ENCODE measurements around the gene PARN.
"Not testable (repeated sequence)": the region's sequence is repeated elsewhere in the genome, so short reads cannot be mapped to it uniquely, and the experiment has no call there.

Gene PARN

DNA sequence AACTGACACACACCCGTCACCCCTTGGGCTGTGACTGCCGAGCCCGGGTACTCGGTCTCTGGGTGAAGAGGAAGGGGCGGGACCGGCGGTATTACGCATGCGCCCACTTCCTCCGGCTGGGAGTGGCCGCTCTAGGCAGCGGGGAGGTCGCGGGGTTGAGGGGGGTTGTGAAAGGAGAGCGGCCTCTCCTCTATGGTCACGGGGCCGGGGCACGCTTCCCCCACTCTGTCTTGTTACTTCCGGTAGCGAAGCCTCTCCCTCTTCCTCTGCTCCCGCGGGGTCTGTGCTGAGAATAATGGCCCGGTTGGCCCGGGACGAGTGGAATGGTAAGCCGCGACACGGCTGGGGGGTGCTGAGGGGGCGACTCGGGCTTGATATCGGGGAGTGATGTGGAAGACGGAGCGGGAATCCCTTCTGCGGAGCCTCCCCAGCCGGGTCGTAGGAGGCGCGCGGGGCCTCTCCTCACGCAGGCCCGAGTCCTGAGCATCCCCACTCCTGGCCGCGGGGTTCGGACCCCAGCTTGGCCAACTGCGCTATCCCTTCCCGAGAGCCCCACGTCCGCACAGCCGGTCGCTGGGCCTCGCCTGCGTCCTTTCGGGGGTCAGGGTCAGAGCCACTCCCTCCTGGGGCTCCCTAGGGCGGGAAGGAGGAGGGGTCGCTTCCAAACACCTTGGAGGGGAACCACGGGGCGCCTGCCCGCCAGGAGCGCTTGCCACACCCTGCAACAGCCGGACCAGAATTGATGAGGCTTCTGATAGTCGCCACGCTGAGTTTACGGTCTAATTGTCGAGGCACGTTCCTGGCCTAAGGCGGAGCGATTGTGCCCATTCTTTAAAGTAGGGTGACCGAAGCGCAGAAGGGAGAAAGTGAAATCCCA is 2.9 kb upstream of the PARN start, which contains the start of gene BFAR:
TSS of gene BFAR (plus strand) at position 259 of the 877 bp plus-strand sequence. CDS start 11,396 bp downstream, outside the sequence.
- DNase-seq (ENCODE audit: low spot score), result peak; percentile 98

DNA sequence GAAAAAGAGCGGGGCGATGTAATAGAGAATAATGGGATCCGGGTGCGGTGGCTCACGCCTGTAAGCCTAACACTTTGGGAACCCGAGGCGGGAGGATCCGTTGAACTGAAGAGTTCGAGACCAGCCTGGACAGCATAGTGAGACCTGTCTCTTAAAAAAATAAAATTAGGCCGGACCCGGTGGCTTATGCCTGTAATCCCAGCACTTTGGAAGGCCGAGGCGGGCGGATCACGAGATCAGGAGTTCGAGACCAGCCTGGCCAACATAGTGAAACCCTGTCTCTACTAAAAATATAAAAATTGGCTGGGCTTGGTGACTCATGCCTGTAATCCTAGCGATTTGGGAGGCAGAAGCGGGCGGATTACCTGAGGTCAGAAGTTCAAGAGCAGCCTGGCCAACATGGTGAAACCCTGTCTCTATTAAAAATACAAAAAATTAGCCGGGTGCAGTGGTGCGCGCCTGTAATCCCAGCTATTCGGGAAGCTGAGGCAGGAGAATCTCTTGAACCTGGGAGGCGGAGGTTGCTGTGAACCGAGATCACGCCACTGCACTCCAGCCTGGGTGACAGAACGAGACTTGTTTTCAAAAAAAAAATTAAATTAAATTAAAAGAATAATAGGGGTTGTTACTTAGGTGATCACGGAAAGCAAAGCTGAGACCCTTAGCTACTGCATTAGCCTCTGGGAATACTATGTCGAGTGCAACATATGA is 715 bp upstream of the PARN start:
- DNase-seq (ENCODE audit: low spot score), result not testable (repeated sequence)

DNA sequence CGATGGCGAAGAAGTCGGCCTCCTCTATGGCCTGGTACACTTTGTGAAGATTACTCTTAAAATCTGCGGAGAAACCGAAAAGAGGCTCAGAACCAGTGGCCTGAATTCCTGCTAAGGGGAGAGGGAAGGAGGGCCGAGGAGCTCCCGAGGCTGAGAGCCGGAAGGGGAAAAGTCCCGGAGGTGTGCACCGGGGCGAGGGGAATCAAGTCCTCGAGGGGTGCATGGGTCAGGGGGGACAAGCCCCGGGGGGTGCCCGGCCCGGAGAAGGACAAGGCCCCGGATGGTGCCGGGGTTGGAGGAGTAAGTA is 495 bp downstream of the PARN start:
- DNase-seq (ENCODE audit: low spot score), result no peak

DNA sequence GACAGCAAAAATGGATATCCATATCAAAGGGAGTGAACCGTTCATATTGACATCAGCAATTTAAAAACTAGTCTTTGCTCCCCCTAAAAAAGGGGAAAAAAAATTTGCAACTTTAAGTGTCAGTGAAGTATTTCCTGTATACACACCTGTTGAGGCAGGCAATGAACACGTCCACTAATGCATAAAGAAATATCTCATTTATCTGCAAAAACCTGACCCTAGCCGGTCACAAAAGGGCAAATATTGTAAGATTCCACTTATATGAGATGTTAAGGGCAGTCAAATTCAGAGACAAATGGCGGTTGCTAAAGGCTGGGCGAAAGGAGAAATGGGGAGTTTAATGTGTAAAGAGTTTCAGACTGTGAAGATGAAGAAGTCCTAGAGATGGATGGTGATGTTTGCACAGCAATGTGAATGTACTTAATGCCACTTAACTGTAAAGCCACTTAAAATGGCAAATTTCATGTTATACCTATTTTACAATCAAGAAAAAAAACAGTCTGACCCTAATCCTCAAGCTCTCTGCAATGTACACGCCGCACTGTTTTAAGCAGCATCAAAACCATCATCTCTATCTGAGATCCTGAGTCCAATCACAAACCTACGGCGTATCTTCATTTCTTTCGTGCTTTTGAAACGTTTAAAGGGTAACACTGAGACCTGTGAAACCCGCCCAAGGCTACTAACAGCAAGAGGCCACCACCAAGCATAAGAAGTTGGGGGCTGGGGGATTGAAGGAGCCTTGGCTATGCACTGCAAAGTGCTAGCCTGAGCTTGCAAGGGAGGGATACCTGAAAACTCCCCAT is 1.1 kb downstream of the PARN start:
- DNase-seq (ENCODE audit: low spot score), result no peak

DNA sequence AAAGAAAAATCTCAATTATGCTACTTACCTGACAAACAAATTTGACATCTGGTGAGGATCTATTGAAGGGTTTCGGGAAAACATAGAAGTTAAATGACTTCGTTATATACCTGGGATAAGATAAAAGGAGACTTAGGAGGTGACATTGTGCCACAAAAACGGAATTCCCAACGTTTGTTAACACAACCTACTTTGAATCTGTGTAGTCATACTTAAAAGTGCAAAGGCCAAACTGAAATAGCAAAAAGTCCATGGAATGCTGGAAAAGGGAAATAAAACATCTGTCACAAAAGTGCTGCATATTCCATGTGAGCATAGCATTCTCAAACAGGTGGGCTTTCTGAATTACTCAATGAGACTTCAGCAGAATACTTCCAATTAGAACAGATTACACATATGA is 3.0 kb downstream of the PARN start:
- DNase-seq (ENCODE audit: low spot score), result no peak

DNA sequence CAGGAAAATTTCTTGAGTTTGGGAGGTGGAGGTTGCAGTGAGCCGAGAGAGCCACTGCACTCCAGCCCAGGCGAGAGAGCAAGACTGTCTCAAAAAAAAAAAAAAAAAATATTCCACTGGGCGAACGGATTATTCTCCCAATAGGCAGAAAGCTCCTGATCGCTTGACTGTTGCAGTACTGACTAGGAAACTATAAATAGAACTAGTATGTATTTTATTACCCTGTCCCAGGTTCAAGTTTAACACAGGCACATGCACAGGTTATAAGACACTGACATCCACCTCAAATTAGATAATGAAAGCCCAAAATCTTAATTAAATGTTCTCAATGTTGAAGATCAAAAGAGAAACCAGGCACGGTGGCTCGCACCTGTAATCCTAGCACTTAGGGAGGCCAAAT is 11.5 kb downstream of the PARN start:
- DNase-seq (ENCODE audit: low spot score), result no peak

DNA sequence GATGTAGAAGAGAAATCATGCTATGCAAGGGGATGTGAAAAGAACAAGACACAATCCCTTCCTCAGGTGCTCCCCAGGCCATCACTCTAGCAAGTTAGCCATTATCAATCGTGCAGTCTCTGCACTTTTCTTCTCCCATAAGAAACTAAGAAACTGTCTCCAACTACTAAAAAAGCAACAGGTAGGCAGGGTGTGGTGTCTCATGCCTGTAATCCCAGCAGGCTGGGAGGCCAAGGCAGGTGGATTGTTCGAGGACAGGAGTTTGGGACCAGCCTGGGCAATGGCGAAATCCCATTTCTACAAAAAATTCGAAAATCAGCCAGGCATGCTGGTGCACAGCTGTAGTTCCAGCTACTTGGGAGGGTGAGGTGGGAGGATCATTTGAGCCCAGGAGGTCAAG is 13.8 kb downstream of the PARN start:
- DNase-seq (ENCODE audit: low spot score), result no peak

DNA sequence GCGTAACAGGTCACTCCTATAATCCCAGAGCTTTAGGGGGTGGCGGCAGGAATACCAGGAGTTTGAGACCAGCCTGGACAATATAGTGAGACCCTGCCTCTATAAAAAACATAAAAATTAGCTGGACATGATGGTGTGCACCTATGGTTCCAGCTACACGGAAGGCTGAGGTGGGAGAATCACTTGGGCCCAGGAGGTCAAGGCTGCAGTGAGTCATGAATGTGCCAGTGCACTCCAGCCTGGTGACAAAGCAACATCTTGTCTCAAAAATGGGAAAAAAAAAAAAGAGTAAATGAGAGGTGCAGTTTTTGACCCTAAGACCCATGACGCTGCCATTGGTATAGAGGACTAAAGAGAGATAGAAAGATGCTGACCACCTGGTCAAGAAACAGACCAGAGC is 16.1 kb downstream of the PARN start:
- DNase-seq (ENCODE audit: low spot score), result no peak

DNA sequence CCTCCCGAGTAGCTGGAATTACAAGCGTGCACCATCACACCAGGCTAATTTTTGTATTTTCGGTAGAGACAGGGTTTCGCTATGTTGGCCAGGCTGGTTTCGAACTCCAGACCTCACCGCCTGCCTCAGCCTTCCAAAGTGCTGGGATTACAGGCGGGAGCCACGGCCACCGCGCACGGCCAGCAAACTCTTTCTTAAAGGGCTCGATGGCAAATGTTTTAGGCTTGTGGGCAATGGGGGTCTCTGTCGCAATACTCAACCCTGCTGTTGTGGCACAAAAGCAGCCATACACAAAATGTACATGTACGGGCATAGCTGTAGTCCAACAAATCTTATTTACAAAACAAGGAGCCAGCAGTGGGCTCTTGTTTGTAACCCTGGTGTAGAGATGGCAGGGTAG is 18.4 kb downstream of the PARN start:
- no peak for DNase-seq (ENCODE audit: low spot score)

DNA sequence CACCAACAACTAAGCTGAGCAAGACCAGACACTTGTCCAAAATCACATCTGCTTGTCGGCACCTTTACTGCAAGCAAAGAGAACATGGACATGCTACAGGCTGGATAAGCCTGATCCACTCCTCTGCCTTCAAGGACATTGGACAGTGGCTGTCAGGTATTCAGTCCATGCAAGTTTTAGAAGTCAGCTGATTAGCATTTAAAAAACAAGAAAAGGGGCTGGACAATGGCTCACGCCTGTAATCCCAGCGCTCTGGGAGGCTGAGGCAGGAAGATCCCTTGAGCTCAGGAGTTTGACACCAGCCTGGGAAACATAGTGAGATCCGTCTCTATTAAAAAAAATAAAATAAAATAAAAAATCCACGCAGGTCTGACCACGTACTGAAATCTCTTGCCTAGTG is 20.3 kb downstream of the PARN start:
- no peak for DNase-seq (ENCODE audit: low spot score)

DNA sequence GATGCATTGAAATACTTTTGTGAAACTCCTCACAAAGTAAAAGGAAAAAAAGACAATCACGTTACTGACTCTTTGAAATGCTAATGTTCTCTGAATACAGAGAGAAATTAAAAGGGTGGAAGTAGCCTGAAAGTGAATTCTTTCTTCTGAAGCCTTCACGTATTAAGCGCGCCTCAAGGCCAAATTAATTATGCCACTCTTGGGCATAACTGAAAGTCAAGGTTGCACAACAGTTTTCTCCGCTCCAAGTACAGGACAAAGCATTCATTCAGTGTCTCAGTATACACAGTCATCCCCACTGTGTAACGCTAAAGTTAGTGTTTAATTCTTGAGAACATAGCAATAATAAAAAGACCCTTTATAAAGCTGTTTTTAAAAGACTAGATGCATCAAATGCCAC is 21.5 kb downstream of the PARN start:
- DNase-seq (ENCODE audit: low spot score), result peak; percentile 12

DNA sequence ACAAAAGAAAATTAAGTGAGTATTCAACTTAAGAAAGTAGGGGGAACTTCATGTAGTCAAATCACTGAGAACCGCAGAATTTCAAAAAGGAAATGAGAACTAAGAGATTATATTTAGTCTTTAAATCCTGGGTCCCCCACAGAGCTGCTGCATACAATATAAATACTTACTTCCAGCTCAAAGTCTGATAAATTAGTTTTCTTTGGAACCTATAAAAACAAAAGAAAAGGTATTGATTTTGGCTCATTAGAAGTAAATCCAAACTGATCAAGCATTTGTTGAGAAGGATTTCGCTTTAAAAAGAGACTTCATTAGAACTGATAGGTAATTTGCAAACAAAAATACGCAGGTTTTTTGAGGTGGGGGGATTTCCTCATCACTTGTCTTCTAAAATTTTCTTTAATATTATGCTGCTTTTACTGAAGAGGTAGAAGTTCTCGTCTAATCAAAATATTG is 21.9 kb downstream of the PARN start:
- no peak for DNase-seq (ENCODE audit: low spot score)

DNA sequence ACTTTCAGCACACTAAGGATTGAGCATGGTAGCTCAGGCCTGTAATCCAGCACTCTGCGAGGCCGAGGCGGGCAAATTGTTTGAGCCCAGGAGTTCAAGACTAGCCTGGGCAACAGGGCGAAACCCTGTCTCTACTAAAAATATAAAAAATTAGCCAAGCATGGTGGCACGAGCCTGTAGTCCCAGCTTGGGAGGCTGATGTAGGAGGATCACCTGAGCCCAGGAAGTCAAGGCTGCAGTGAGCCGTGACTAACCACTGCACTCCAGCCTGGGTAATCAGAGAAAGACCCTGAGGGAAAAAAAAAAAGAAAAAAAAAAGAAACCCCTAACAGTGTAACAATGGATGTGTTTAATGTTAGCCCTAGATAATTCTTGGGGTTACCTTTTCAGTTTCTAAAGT is 24.0 kb downstream of the PARN start:
- no peak for DNase-seq (ENCODE audit: low spot score)

DNA sequence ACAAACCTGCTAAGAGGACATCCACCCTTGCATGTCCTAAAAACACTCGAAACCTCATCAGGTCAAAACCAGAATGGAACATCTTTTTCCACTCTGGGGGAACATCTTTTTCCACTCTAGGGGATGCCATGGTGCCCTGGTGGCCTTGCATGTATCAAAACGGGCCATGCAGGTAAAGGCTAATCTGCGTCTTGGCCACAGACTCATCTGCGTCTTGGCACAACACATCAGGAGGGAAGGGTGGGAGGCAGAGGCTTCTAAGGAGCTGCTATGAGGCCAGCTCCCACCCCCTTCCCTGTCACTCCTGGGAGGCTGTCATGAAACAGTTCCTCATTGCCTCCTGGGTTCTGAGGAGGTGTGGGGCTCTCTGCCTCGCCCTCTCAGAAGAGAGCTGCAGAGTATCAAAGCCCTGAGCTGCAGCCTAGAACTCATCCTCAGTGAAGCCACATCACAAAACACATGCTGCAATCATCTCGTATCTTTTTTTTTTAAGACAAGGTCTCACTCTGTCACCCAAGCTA is 27.6 kb downstream of the PARN start:
- no peak for DNase-seq (ENCODE audit: low spot score)

DNA sequence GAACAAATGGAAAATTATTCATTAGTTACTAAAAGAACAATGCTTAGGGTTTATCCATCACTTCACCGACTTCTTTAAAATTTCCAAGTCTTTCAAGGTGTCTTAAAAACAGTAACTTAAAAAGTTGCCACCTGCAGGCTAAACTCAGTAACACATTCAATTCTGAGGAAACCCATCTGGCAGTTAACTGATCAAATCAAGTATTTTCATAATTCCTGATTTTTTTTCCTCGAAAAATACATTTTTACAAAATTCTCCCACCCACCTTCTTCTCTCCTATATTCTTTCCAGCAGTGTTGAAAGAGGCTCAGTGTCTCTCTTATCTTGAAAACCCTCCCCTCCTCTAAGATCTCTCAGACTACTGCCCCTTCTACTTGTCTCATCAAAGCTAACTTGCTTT is 29.9 kb downstream of the PARN start:
- no peak for DNase-seq (ENCODE audit: low spot score)

DNA sequence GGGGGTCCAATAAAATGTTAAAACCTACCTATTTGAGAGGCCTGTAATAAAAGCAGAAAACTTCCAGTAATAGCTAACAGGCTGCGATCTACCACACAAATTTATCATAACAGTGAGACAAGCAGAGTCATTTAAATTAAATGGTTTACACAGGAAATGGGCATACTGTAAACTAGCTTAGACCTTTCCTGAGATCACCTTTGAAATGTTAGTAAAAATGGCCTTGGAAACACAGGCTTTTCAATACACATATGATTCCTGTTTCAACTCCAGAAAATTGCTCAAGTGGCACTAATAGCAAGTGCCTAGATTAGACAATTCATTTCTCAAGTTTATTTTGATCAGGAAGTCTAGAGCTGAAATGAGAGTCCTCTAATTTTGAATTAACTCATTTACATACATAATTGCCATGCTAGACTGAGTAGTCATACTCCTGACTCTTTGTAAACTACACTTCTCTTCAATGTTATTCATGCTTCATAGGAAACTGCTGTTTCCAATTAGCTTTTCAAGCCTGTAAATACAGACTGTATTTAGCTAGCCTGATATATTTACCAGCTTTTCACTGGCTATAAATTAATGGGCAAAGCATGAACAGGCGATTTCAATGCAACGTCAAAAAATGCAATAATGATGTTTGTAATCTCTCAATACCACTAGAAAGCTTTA is 43.3 kb downstream of the PARN start:
- no peak for DNase-seq (ENCODE audit: low spot score)

DNA sequence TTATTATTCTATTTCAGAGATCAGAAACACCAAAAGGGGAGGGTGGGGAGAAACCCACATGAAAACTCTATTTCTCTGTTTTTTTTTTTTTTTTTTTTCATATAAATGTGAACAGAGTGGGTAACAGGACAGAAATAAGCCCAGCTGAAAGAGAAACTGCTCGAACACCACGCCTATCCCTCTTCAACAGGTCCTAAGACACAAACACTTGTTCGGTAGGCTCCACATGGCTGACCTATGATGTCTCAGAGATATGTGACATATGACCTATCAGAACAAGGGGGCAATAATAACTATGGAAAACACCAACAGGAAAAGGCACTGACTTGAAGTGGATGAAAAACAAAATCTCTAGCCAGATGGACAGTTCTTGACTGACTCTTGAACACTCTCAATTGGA is 44.8 kb downstream of the PARN start:
- DNase-seq (ENCODE audit: low spot score), result no peak

DNA sequence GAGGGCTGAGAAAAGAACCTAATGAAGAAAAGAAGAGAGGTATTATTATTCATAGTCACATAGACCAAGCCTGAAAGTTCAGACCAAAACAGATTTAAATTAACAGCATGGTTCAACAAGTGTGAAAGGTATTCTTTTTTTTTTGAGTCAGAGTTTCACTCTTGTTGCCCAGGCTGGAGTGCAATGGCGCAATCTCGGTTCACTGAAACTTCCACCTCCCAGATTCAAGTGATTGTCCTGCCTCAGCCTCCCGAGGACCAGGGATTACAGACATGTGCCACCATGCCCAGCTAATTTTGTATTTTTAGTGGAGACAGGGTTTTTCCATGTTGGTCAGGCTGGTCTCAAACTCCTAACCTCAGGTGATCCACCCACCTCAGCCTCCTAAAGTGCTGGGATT is 49.1 kb downstream of the PARN start:
- not testable (repeated sequence) for DNase-seq (ENCODE audit: low spot score)

DNA sequence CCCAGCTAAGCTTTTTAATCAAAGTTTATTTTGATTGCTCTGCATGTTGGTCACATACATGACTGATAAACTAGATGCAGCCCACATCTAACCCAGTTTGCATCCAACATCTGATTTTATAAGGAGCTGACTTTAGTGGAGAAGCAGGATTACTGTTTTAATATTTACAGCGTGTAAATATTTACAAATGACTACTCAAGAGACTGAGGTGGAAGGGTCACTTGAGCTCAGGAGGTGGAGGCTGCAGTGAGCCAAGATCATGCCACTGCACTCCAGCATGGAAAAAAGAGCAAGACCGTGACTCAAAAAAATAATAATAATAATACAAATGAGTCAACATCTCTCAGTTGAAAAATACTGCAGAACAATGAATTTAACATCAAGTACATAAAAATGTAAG is 50.8 kb downstream of the PARN start:
- DNase-seq (ENCODE audit: low spot score), result no peak

DNA sequence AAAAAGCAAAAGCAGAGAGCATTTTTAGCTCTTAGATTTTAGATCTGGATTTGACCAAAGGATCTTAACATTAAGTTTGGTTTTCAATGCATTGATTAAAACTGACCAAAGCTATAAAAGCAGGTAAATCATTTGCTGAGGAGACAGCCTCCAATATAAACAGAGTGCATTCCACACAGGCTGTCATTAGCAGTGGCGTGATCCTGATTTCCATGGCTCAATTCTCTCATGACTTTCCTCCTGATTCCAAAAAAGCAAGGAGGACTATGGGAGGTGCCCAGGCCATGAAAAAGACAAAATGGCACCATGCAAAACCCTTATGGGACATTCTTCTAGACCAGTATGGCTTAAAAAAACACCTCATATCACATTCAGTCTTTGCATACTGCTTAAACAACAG is 53.5 kb downstream of the PARN start:
- DNase-seq (ENCODE audit: low spot score), result no peak

DNA sequence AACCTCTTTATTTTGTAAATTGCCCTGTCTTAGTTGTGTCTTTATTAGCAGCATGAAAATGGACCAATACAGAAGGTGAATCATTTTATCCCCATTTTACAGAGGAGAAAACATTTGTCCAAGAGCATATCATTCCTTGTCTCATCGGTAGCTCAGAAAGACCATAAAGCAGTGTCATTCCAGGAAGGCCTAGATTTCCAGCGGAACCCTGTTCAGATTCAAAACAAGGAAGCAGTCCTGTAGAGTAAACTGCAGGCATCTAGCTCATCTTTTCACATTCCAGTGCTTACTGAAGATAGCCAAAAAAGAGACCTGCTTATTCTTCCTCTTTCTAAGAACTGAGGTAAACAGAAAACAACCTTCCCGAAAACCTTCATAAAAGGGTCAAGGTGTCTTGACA is 54.0 kb downstream of the PARN start:
- DNase-seq (ENCODE audit: low spot score), result no peak

Measured in globus pallidus (tissue), 1 donor.